Measurements from ENCODE around the gene VSNL1.

Gene VSNL1

GRCh38 chr2:17571681-17572080, 31.2 kb downstream of the VSNL1 start:
- peak; percentile 61 for DNase-seq (ENCODE audit: low read depth)
- no peak overlapping the region for H3K4me3 ChIP-seq (ENCODE audit: low read length)
- no peak for TF ChIP-seq CTCF (IDR thresholded peaks at IDR 0.05; ENCODE audit: insufficient read depth, low read depth, low read length, missing control alignments)

GRCh38 chr2:17573085-17573803, 32.7 kb downstream of the VSNL1 start:
- TF ChIP-seq CTCF (IDR thresholded peaks at IDR 0.05; ENCODE audit: insufficient read depth, low read depth, low read length, missing control alignments), result peak; percentile 2
- peak; percentile 94 for DNase-seq (ENCODE audit: low read depth)
- no peak overlapping the region for H3K4me3 ChIP-seq (ENCODE audit: low read length)

- no peak for DNase-seq (ENCODE audit: low read depth)
- no peak overlapping the region for H3K4me3 ChIP-seq (ENCODE audit: low read length)
- TF ChIP-seq CTCF (IDR thresholded peaks at IDR 0.05; ENCODE audit: insufficient read depth, low read depth, low read length, missing control alignments), result no peak
Measured at GRCh38 chr2:17573804-17574175, 33.3 kb downstream of the VSNL1 start.

- no peak overlapping the region for H3K4me3 ChIP-seq (ENCODE audit: low read length)
Measured at GRCh38 chr2:17574406-17575073, 34.0 kb downstream of the VSNL1 start.

GRCh38 chr2:17576802-17577201, 36.3 kb downstream of the VSNL1 start:
- TF ChIP-seq CTCF (IDR thresholded peaks at IDR 0.05; ENCODE audit: insufficient read depth, low read depth, low read length, missing control alignments), result no peak
- H3K4me3 ChIP-seq (ENCODE audit: low read length), result no peak overlapping the region
- DNase-seq (ENCODE audit: low read depth), result peak; percentile 92

More at GRCh38 chr2:17574406-17575073, 34.0 kb downstream of the VSNL1 start:
- TF ChIP-seq CTCF (IDR thresholded peaks at IDR 0.05; ENCODE audit: insufficient read depth, low read depth, low read length, missing control alignments), result no peak
- no peak for DNase-seq (ENCODE audit: low read depth)

GRCh38 chr2:17578466-17578928, 38.0 kb downstream of the VSNL1 start:
- no peak overlapping the region for H3K4me3 ChIP-seq (ENCODE audit: low read length)

More at GRCh38 chr2:17578466-17578928, 38.0 kb downstream of the VSNL1 start:
- DNase-seq (ENCODE audit: low read depth), result no peak
- TF ChIP-seq CTCF (IDR thresholded peaks at IDR 0.05; ENCODE audit: insufficient read depth, low read depth, low read length, missing control alignments), result no peak
